ENCODE data around the gene STX7.

Gene STX7

DNA sequence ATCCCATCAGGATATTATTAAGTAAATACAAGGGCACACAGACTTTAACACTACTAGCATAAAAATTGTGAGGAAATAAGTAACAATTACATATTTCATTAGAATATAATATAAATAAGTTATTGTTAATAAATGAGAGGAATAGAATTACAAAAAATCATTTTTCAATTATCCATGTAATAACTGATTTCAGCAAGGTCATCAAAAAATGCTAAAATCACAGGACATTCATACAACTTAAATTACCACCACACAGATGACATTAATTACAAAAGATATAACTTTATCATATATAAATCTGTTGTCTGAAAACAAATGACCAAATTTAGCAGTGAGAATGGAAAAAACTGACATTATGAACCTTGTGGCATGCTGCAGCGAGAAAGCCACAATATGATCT, 37.0 kb downstream of the STX7 start:
- DNase-seq (ENCODE audit: extremely low read depth, low read depth), result no peak
- TF ChIP-seq CTCF (IDR thresholded peaks at IDR 0.05; ENCODE audit: low read depth, low read length), result no peak

GRCh38 chr6:132471787-132472186, 41.1 kb downstream of the STX7 start:
- no peak for TF ChIP-seq CTCF (IDR thresholded peaks at IDR 0.05; ENCODE audit: low read depth, low read length)
- no peak for DNase-seq (ENCODE audit: extremely low read depth, low read depth)

GRCh38 chr6:132466952-132467351, 46.0 kb downstream of the STX7 start:
- DNase-seq (ENCODE audit: extremely low read depth, low read depth), result no peak
- no peak for TF ChIP-seq CTCF (IDR thresholded peaks at IDR 0.05; ENCODE audit: low read depth, low read length)

DNA sequence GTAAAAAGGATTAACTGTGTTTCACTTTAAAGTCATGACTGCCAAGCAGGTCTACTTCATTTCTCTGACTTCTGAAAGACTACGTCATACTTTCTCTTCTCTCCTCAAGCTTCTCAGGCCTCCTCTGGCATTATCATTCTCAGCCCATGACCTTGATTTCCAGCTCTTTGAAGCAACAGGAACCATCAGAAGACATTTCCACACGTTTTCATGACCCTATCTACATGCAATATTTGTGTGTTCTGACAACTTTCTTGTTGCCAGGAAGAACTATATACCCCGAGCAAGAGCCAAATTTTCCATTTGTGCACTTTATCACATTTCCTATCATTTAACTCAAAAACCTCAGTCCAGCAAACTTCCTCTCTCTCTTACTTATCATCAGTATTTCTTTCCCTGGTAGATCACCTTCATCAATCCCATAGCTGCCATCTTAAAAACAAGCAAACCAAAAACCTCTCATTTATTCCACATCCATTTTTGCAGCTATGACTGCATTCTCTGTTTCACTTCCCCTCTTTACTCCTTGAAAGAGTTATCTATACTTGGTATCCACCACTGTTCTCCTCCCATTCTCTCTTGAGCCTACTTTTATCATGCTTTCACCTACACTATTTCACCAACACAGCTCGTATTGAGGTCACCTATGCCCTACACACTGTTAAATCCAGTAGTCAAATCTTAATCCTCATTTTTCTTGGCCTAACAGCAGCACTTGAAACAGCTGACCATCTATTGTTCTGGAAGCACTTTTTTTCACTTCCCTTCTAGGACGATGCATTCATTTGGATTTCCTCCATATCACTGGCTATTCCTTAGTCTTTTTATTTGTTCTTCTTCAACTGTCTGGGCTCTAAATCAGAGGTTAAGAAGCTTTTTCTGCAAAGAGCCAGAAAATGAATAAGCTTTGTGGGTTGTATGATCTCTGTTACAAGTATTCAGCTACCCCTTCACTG, 47.1 kb downstream of the STX7 start:
- DNase-seq (ENCODE audit: extremely low read depth, low read depth), result no peak
- no peak for TF ChIP-seq CTCF (IDR thresholded peaks at IDR 0.05; ENCODE audit: low read depth, low read length)

GRCh38 chr6:132464538-132465256, 48.2 kb downstream of the STX7 start:
- TF ChIP-seq CTCF (IDR thresholded peaks at IDR 0.05; ENCODE audit: low read depth, low read length), result no peak
- no peak for DNase-seq (ENCODE audit: extremely low read depth, low read depth)

- TF ChIP-seq CTCF (IDR thresholded peaks at IDR 0.05; ENCODE audit: low read depth, low read length), result no peak
- no peak for DNase-seq (ENCODE audit: extremely low read depth, low read depth)
These were observed 51.0 kb downstream of the STX7 start for GRCh38 chr6:132461958-132462357.

DNA sequence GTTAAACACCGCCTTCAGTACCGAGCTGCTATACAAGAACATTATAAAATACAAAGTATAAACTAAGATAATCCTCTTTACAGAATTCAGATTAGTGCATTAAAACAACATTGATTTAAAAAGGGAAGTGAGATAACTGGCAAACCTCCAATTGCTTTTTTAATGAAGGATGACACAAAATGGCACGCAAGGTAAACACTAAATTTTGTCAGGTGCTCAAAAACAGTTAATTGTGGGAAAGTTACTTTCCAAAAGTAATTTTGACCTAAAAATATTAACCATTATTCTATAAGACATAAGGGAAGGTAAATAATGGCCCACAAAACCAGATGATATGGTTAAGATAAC, 53.3 kb downstream of the STX7 start:
- TF ChIP-seq CTCF (IDR thresholded peaks at IDR 0.05; ENCODE audit: low read depth, low read length), result no peak
- DNase-seq (ENCODE audit: extremely low read depth, low read depth), result no peak
